ENCODE results near the gene DBT. TPM values are rescaled to one million over a fixed set of nuclear protein-coding genes. Genes with fewer than 3 reads are reported as not detected.

Gene DBT
- total RNA-seq, 1 experiment from 2014 or later, result 20.3 TPM

- peak overlapping the region in 1 of 3 experiments; percentile 70; a peak in 2 of 7 replicates for H3K27ac Mint-ChIP-seq
- Histone ChIP-seq H2AFZ (ENCODE audit: low read length) (no peak overlapping the region), H2BK20ac (ENCODE audit: low read depth, low read length, poor library complexity, severe bottlenecking) (no peak overlapping the region), H4K20me1 (ENCODE audit: control insufficient read depth, insufficient read depth, insufficient read length) (no peaks in the 10 kb centered on the region), H3K23me2 (ENCODE audit: insufficient read length, low read depth, low read length, poor library complexity, severe bottlenecking) (no peaks in the 10 kb centered on the region), H3K56ac (ENCODE audit: insufficient read length, low read depth, low read length) (no peak overlapping the region), H3K4me2 (ENCODE audit: insufficient read depth, insufficient read length, low read length) (no peak overlapping the region), H3K23ac (ENCODE audit: insufficient read length, low read depth, low read length) (no peak overlapping the region), H3T11ph (ENCODE audit: low read length) (no peak overlapping the region), H2AK5ac (ENCODE audit: insufficient read length, low read length) (no peak overlapping the region), H3K4ac (ENCODE audit: low read depth, low read length) (no peak overlapping the region), H3K14ac (ENCODE audit: insufficient read depth, low read length) (no peak overlapping the region), H3K27ac (ENCODE audit: insufficient read length, low read depth, low read length) (no peak overlapping the region), H3K9ac (ENCODE audit: extremely low read depth, insufficient read length, low read length) (no peak overlapping the region), H4K5ac (ENCODE audit: insufficient read length, low read depth, low read length) (no peak overlapping the region), H4K8ac (replicated peaks; ENCODE audit: insufficient read length, low read depth, low read length) (no peak overlapping the region), H4K91ac (ENCODE audit: insufficient read length, low read depth, low read length) (no peak overlapping the region), H3K18ac (ENCODE audit: insufficient read length, low read depth, low read length) (no peak overlapping the region), H3K79me2 (ENCODE audit: insufficient read depth, low read length) (no peaks in the 10 kb centered on the region; the same call in 1 of the 2 replicates), H3K4me1 (ENCODE audit: insufficient read depth, low read length) (peaks cover 3% of the 10 kb centered on the region; the same call in 1 of the 2 replicates), H2BK15ac (ENCODE audit: low read depth, low read length) (no peak overlapping the region), H3K79me1 (ENCODE audit: insufficient read depth, low read depth, low read length, poor library complexity, severe bottlenecking) (no peaks in the 10 kb centered on the region), H2BK12ac (ENCODE audit: insufficient read length, low read depth, low read length) (no peak overlapping the region), H3K27me3 (ENCODE audit: insufficient read depth, low read length) (no peaks in the 10 kb centered on the region), H2BK5ac (ENCODE audit: insufficient read length, low read length) (no peak overlapping the region), H3K9me3 (ENCODE audit: control insufficient read depth, low read depth, low read length) (no peaks in the 10 kb centered on the region), H2BK120ac (ENCODE audit: low read depth, low read length, poor library complexity, severe bottlenecking) (no peak overlapping the region)
- no CpG with 5 or more reads among the region's 1 CpG for WGBS (ENCODE audit: extremely low coverage, insufficient read length, low lambda C conversion rate)
- no peak overlapping the region for H3K4me3 Mint-ChIP-seq
- DNase-seq, result no peak
- TF ChIP-seq CTCF (conservative IDR thresholded peaks at IDR 0.05), result no peak
- no peaks in the 10 kb centered on the region for H3K9me3 Mint-ChIP-seq
- peaks cover 8 to 9% of the 10 kb centered on the region in 2 experiments for H3K4me1 Mint-ChIP-seq
- H3K27me3 Mint-ChIP-seq (ENCODE audit: low read depth), result no peaks in the 10 kb centered on the region
- peaks cover 8 to 44% (median 32%) of the 10 kb centered on the region in 3 experiments for H3K36me3 Mint-ChIP-seq (ENCODE audit: insufficient read depth in 1 of 3, low read depth in 3 of 3)
These were observed 102.7 kb downstream of the DBT start for GRCh38 chr1:100146958-100147357.

All from H9 (cell line).